Spinal cord (tissue), 10 donors: ENCODE results near the gene MFF. TPM values are rescaled to one million over a fixed set of nuclear protein-coding genes. Genes with fewer than 3 reads are reported as not detected.

Experiments used
- DNase-seq, 6 donors: peaks; one replicate each; pipeline versions ENCODE4 v3.0.0 to v3.0.0-alpha.2; 2013 to 2015; ENCODE audit warnings: low spot score in 6 of 6, low read depth in 4 of 6
- H3K27ac ChIP-seq: one replicate; pipeline ENCODE4 v1.5.1; 2013; ENCODE audit warnings: low read depth, low read length, control low read depth
- H3K27me3 ChIP-seq: one replicate; pipeline ENCODE4 v1.6.1; 2013; ENCODE audit warnings: low read length; ENCODE audit not compliant: control insufficient read depth, insufficient read depth
- H3K36me3 ChIP-seq: one replicate; pipeline ENCODE4 v1.6.1; 2013; ENCODE audit warnings: low read length; ENCODE audit not compliant: control insufficient read depth, insufficient read depth
- H3K4me1 ChIP-seq: one replicate; pipeline ENCODE4 v1.6.1; 2013; ENCODE audit warnings: low read length; ENCODE audit not compliant: control insufficient read depth, insufficient read depth
- H3K4me3 ChIP-seq: one replicate; pipeline ENCODE4 v1.5.1; 2013; ENCODE audit warnings: low read depth, low read length, control low read depth
- H3K9me3 ChIP-seq: one replicate; pipeline ENCODE4 v1.6.1; 2013; ENCODE audit warnings: low read length; ENCODE audit not compliant: control insufficient read depth, insufficient read depth
- WGBS: methylation state at CpG from one replicate; pipeline ENCODE4 v1.1.5; 2013; ENCODE audit warnings: missing lambda C conversion rate; ENCODE audit not compliant: insufficient coverage; 5-methylcytosine and 5-hydroxymethylcytosine counted together
- polyA plus RNA-seq, 2 donors: library from polyadenylated mRNA; unstranded; fragments of 120-200 nt; gene quantifications; one replicate each; pipeline ENCODE4 v1.2.1, GENCODE V29; 2013; ENCODE audit not compliant: insufficient read length in 2 of 2
- total RNA-seq, 2 donors: library from RNA; depleted of rRNA in 1 of 2; stranded (reverse); fragments of 120-200 nt in 1 of 2; fragments of >200 nt in 1 of 2; gene quantifications; one replicate each; pipeline versions ENCODE4 v1.2.3 to v1.2.4, GENCODE V29; 2013 to 2014
- donor health status: healthy.

The MFF gene
- total and polyA plus RNA-seq, 4 donors, result 103 to 175 (median 133) TPM

- Histone ChIP-seq H3K4me3 (no peak overlapping the region), H3K27me3 (no peaks in the 10 kb centered on the region), H3K4me1 (peaks cover 8% of the 10 kb centered on the region), H3K36me3 (no peaks in the 10 kb centered on the region), H3K27ac (no peak overlapping the region), H3K9me3 (no peaks in the 10 kb centered on the region)
- 92% methylated on average over 2 of the region's 4 CpGs for WGBS
- DNase-seq, result no peak
These were observed 72.5 kb downstream of the MFF start for GRCh38 chr2:227397562-227397961.

- H3K4me1 ChIP-seq, result peaks cover 4% of the 10 kb centered on the region
- DNase-seq, result no peak
- no peak overlapping the region for H3K27ac ChIP-seq
- no peaks in the 10 kb centered on the region for H3K36me3 ChIP-seq
- H3K27me3 ChIP-seq, result no peaks in the 10 kb centered on the region
- no peaks in the 10 kb centered on the region for H3K9me3 ChIP-seq
- no peak overlapping the region for H3K4me3 ChIP-seq
- no CpG with 5 or more reads among the region's 4 CpGs for whole genome bisulfite sequencing
These were observed 73.9 kb downstream of the MFF start for GRCh38 chr2:227398684-227399670.

GRCh38 chr2:227401550-227401949 is 76.5 kb downstream of the MFF start:
- no peak overlapping the region for H3K27ac ChIP-seq
- no peaks in the 10 kb centered on the region for H3K27me3 ChIP-seq
- DNase-seq, result no peak
- no peaks in the 10 kb centered on the region for H3K9me3 ChIP-seq
- no peaks in the 10 kb centered on the region for H3K36me3 ChIP-seq
- WGBS, result 94% methylated on average over 2 of the region's 2 CpGs
- peaks cover 2% of the 10 kb centered on the region for H3K4me1 ChIP-seq
- no peak overlapping the region for H3K4me3 ChIP-seq

- H3K4me1 ChIP-seq, result peaks cover 10% of the 10 kb centered on the region
- H3K9me3 ChIP-seq, result no peaks in the 10 kb centered on the region
- no peak overlapping the region for H3K4me3 ChIP-seq
- no peak for DNase-seq
- H3K27me3 ChIP-seq, result no peaks in the 10 kb centered on the region
- H3K27ac ChIP-seq, result no peak overlapping the region
- no peaks in the 10 kb centered on the region for H3K36me3 ChIP-seq
These were observed 77.3 kb downstream of the MFF start for GRCh38 chr2:227402321-227402720.

GRCh38 chr2:227402959-227403358 is 77.9 kb downstream of the MFF start:
- H3K27ac ChIP-seq, result no peak overlapping the region
- H3K4me1 ChIP-seq, result peaks cover 15% of the 10 kb centered on the region
- H3K9me3 ChIP-seq, result no peaks in the 10 kb centered on the region
- DNase-seq, result no peak
- WGBS, result 100% methylated on average over 1 of the region's 4 CpGs
- H3K36me3 ChIP-seq, result no peaks in the 10 kb centered on the region
- H3K27me3 ChIP-seq, result no peaks in the 10 kb centered on the region
- H3K4me3 ChIP-seq, result no peak overlapping the region

GRCh38 chr2:227404585-227405271 is 79.7 kb downstream of the MFF start:
- WGBS, result 83% methylated on average over 1 of the region's 4 CpGs
- Histone ChIP-seq H3K9me3 (no peaks in the 10 kb centered on the region), H3K4me3 (no peak overlapping the region), H3K27me3 (no peaks in the 10 kb centered on the region), H3K4me1 (peaks cover 15% of the 10 kb centered on the region), H3K27ac (no peak overlapping the region), H3K36me3 (no peaks in the 10 kb centered on the region)
- DNase-seq, result no peak

GRCh38 chr2:227406177-227407031 is 81.4 kb downstream of the MFF start:
- H3K4me3 ChIP-seq, result no peak overlapping the region
- H3K36me3 ChIP-seq, result no peaks in the 10 kb centered on the region
- H3K27me3 ChIP-seq, result no peaks in the 10 kb centered on the region
- peak overlapping the region; percentile 83 for H3K27ac ChIP-seq
- peaks cover 15% of the 10 kb centered on the region for H3K4me1 ChIP-seq
- peak; percentile 85 to 98 (median 92) for DNase-seq
- 4% methylated on average over 6 of the region's 7 CpGs for WGBS
- no peaks in the 10 kb centered on the region for H3K9me3 ChIP-seq
